GM18520 (cell line): ENCODE data around the gene TMPRSS6.

Experiments used
- ATAC-seq: cut with Tn5 transposase; IDR thresholded peaks from one replicate; pipeline ENCODE4 v1.9.1; 2021; ENCODE audit not compliant: unreplicated experiment

TMPRSS6 gene

GRCh38 chr22:37117092-37117491 lies 7.6 kb upstream of the TMPRSS6 start:
- no peak for ATAC-seq

- no peak for ATAC-seq
These were observed 5.5 kb upstream of the TMPRSS6 start for GRCh38 chr22:37115032-37115431.

GRCh38 chr22:37113757-37114156 lies 4.2 kb upstream of the TMPRSS6 start:
- ATAC-seq: no peak

GRCh38 chr22:37112084-37112728 lies 2.7 kb upstream of the TMPRSS6 start:
- ATAC-seq: no peak

GRCh38 chr22:37111156-37111717 lies 1.7 kb upstream of the TMPRSS6 start:
- ATAC-seq: no peak

GRCh38 chr22:37107816-37108621 lies 1.5 kb downstream of the TMPRSS6 start:
- ATAC-seq: no peak

- ATAC-seq: no peak
These were observed 3.5 kb downstream of the TMPRSS6 start for GRCh38 chr22:37105990-37106389.

GRCh38 chr22:37105154-37105553 lies 4.4 kb downstream of the TMPRSS6 start:
- ATAC-seq: no peak

GRCh38 chr22:37103656-37104452 lies 5.7 kb downstream of the TMPRSS6 start:
- ATAC-seq: no peak

- ATAC-seq: no peak
These were observed 6.4 kb downstream of the TMPRSS6 start for GRCh38 chr22:37103151-37103550.

- ATAC-seq: no peak
These were observed 8.0 kb downstream of the TMPRSS6 start for GRCh38 chr22:37101311-37102066.

GRCh38 chr22:37100589-37101127 lies 8.9 kb downstream of the TMPRSS6 start:
- ATAC-seq: peak; percentile 49

GRCh38 chr22:37098976-37099591 lies 10.4 kb downstream of the TMPRSS6 start:
- ATAC-seq: no peak

- ATAC-seq: no peak
These were observed 12.2 kb downstream of the TMPRSS6 start for GRCh38 chr22:37097346-37097745.

GRCh38 chr22:37095113-37095512 lies 14.4 kb downstream of the TMPRSS6 start:
- ATAC-seq: no peak

- ATAC-seq: no peak
These were observed 15.3 kb downstream of the TMPRSS6 start for GRCh38 chr22:37094239-37094638.

- no peak for ATAC-seq
These were observed 16.5 kb downstream of the TMPRSS6 start for GRCh38 chr22:37092997-37093396.

GRCh38 chr22:37091994-37092393 lies 17.5 kb downstream of the TMPRSS6 start:
- no peak for ATAC-seq

GRCh38 chr22:37090920-37091695 lies 18.4 kb downstream of the TMPRSS6 start:
- ATAC-seq: no peak
